Endometrium (tissue), 2 donors: ENCODE results near the gene PNPLA1.
"Not testable (repeated sequence)": the region's sequence is repeated elsewhere in the genome, so short reads cannot be mapped to it uniquely, and the experiment has no call there.

Experiments used
- FAIRE-seq: peaks from 2 replicates; lab custom pipeline; 2012; peaks lifted over from hg19 to GRCh38; lab: Jason Lieb, UNC
- donor health status: control.
- donor health status: control.

Gene PNPLA1

GRCh38 chr6:36336208-36336710 is 66.4 kb downstream of the PNPLA1 start:
- no peak for FAIRE-seq

- FAIRE-seq = no peak
Observed at GRCh38 chr6:36336779-36337241, 67.0 kb downstream of the PNPLA1 start, which contains the start of gene BNIP5. Gene BNIP5 (minus strand): TSS chr6:36336888. CDS start chr6:36330690, 6,198 bp downstream.

- FAIRE-seq = no peak
Observed at GRCh38 chr6:36337814-36338213, 68.0 kb downstream of the PNPLA1 start.

- not testable (repeated sequence) for FAIRE-seq
Observed at GRCh38 chr6:36338223-36338622, 68.4 kb downstream of the PNPLA1 start.

GRCh38 chr6:36339146-36339545 is 69.3 kb downstream of the PNPLA1 start:
- no peak for FAIRE-seq

GRCh38 chr6:36340306-36340617 is 70.4 kb downstream of the PNPLA1 start:
- no peak for FAIRE-seq

GRCh38 chr6:36340618-36341454 is 71.0 kb downstream of the PNPLA1 start:
- no peak for FAIRE-seq

- no peak for FAIRE-seq
Observed at GRCh38 chr6:36343109-36343680, 73.3 kb downstream of the PNPLA1 start.

GRCh38 chr6:36345681-36346466 is 76.0 kb downstream of the PNPLA1 start:
- no peak for FAIRE-seq

GRCh38 chr6:36346486-36347273 is 76.8 kb downstream of the PNPLA1 start:
- no peak for FAIRE-seq

GRCh38 chr6:36347621-36348020 is 77.8 kb downstream of the PNPLA1 start:
- FAIRE-seq = no peak

GRCh38 chr6:36349240-36349639 is 79.4 kb downstream of the PNPLA1 start:
- no peak for FAIRE-seq

- FAIRE-seq = no peak
Observed at GRCh38 chr6:36350082-36350481, 80.2 kb downstream of the PNPLA1 start.

- no peak for FAIRE-seq
Observed at GRCh38 chr6:36350681-36351571, 81.1 kb downstream of the PNPLA1 start.

GRCh38 chr6:36352477-36353157 is 82.8 kb downstream of the PNPLA1 start:
- FAIRE-seq = no peak

GRCh38 chr6:36353411-36353915 is 83.6 kb downstream of the PNPLA1 start:
- FAIRE-seq = no peak

- no peak for FAIRE-seq
Observed at GRCh38 chr6:36355819-36356218, 86.0 kb downstream of the PNPLA1 start.

GRCh38 chr6:36357872-36358225 is 88.0 kb downstream of the PNPLA1 start:
- FAIRE-seq = no peak
